ENCODE results near the gene LHFPL6.

Gene LHFPL6

GRCh38 chr13:39461685-39462266 lies 141.2 kb downstream of the LHFPL6 start:
- no peak for DNase-seq

GRCh38 chr13:39457274-39457673 lies 145.7 kb downstream of the LHFPL6 start:
- DNase-seq, result no peak

- no peak for DNase-seq
These were observed 147.3 kb downstream of the LHFPL6 start for GRCh38 chr13:39455521-39456175.

- no peak for DNase-seq
These were observed 150.2 kb downstream of the LHFPL6 start for GRCh38 chr13:39452834-39453233.

GRCh38 chr13:39452417-39452816 lies 150.6 kb downstream of the LHFPL6 start:
- no peak for DNase-seq

GRCh38 chr13:39451860-39452301 lies 151.1 kb downstream of the LHFPL6 start:
- no peak for DNase-seq

- DNase-seq, result no peak
These were observed 151.7 kb downstream of the LHFPL6 start for GRCh38 chr13:39451301-39451700.

- no peak for DNase-seq
These were observed 152.8 kb downstream of the LHFPL6 start for GRCh38 chr13:39450176-39450575.

GRCh38 chr13:39448834-39449233 lies 154.2 kb downstream of the LHFPL6 start:
- DNase-seq, result no peak

GRCh38 chr13:39446865-39447264 lies 156.1 kb downstream of the LHFPL6 start:
- no peak for DNase-seq

- DNase-seq, result no peak
These were observed 158.1 kb downstream of the LHFPL6 start for GRCh38 chr13:39444866-39445265.

- no peak for DNase-seq
These were observed 169.3 kb downstream of the LHFPL6 start for GRCh38 chr13:39433651-39434050.

- DNase-seq, result no peak
These were observed 170.8 kb downstream of the LHFPL6 start for GRCh38 chr13:39432196-39432595.

GRCh38 chr13:39422845-39423565 lies 180.0 kb downstream of the LHFPL6 start:
- no peak for DNase-seq

- no peak for DNase-seq
These were observed 183.1 kb downstream of the LHFPL6 start for GRCh38 chr13:39419876-39420275.

- no peak for DNase-seq
These were observed 183.9 kb downstream of the LHFPL6 start for GRCh38 chr13:39419068-39419467.

- no peak for DNase-seq
These were observed 184.6 kb downstream of the LHFPL6 start for GRCh38 chr13:39418424-39418823.

- no peak for DNase-seq
These were observed 185.3 kb downstream of the LHFPL6 start for GRCh38 chr13:39417643-39418042.

- no peak for DNase-seq
These were observed 185.9 kb downstream of the LHFPL6 start for GRCh38 chr13:39417131-39417530.

GRCh38 chr13:39415008-39415802 lies 187.8 kb downstream of the LHFPL6 start:
- DNase-seq, result no peak

- no peak for DNase-seq
These were observed 188.7 kb downstream of the LHFPL6 start for GRCh38 chr13:39414339-39414738.

GRCh38 chr13:39411511-39411910 lies 191.5 kb downstream of the LHFPL6 start:
- no peak for DNase-seq

GRCh38 chr13:39410964-39411363 lies 192.0 kb downstream of the LHFPL6 start:
- DNase-seq, result no peak

Measured in stimulated activated CD4-positive, alpha-beta T cell treated with anti-CD3 and anti-CD28 coated beads, Interleukin-12 subunit alpha, Interleukin-12 subunit beta, amount 100 ng/mL, for 4 hours (primary cell).